CD4-positive, alpha-beta T cell (primary cell): Measurements from ENCODE around the gene B4GALT5. TPM values are rescaled to one million over a fixed set of nuclear protein-coding genes. Genes with fewer than 3 reads are reported as not detected.
A peak's percentile ranks its signal among the peaks of the same experiment; 100 is the strongest.

Experiments
- ATAC-seq: fragments of 200-7000 bp; cut with Tn5 transposase; one replicate; pipeline ENCODE4 v1.10.0; 2022; ENCODE audit warnings: mild to moderate bottlenecking; ENCODE audit not compliant: poor library complexity
- CTCF ChIA-PET: fragments of 350-600 bp; sonication (Branson Sonifier 250); formaldehyde crosslinking; loops from one replicate; lab custom pipeline; 2021; ENCODE audit warnings: antibody characterized with exemption, inconsistent platforms; lab: Charles Lee
- POLR2A ChIA-PET: fragments of 350-600 bp; sonication (Branson Sonifier 250); formaldehyde crosslinking; loops from one replicate; lab custom pipeline; 2021; ENCODE audit warnings: antibody characterized with exemption, inconsistent platforms; lab: Charles Lee
- DNase-seq, 14 experiments: peaks; one replicate each; pipeline ENCODE4 v3.0.0-alpha.2; 2013 to 2020; ENCODE audit warnings: mixed read lengths in 2 of 14
- H3K27ac ChIP-seq, 2 donors: one replicate each; pipeline versions ENCODE4 v1.5.1 to v1.7.0; 2013; ENCODE audit warnings: low read length in 2 of 2, low read depth in 1 of 2, mild to moderate bottlenecking in 1 of 2
- H3K27me3 ChIP-seq, 2 experiments: 1 replicate in 1 of 2; 2 replicates in 1 of 2; pipeline versions ENCODE4 v1.6.1 to v1.7.0; 2013; ENCODE audit warnings: low read length in 2 of 2, control low read depth in 1 of 2, mild to moderate bottlenecking in 1 of 2, moderate library complexity in 1 of 2; ENCODE audit not compliant: insufficient read depth in 2 of 2, control insufficient read depth in 1 of 2
- H3K36me3 ChIP-seq: one replicate; pipeline ENCODE4 v1.6.1; 2013; ENCODE audit warnings: low read length, control low read depth; ENCODE audit not compliant: insufficient read depth
- H3K4me1 ChIP-seq: one replicate; pipeline ENCODE4 v1.6.1; 2013; ENCODE audit warnings: low read length, control low read depth; ENCODE audit not compliant: insufficient read depth
- H3K4me3 ChIP-seq: one replicate; pipeline ENCODE4 v1.5.1; 2013; ENCODE audit warnings: mild to moderate bottlenecking, low read length, moderate library complexity
- H3K9me3 ChIP-seq, 2 experiments: 1 replicate in 1 of 2; 2 replicates in 1 of 2; pipeline versions ENCODE4 v1.6.1 to v1.7.0; 2013; ENCODE audit warnings: low read length in 2 of 2, mild to moderate bottlenecking in 2 of 2, control low read depth in 1 of 2, moderate library complexity in 1 of 2; ENCODE audit not compliant: control insufficient read depth in 1 of 2, insufficient read depth in 1 of 2
- H3K27ac Mint-ChIP-seq: one replicate; pipeline ENCODE4 v1.8.0; 2020; ENCODE audit warnings: mixed read lengths
- H3K27me3 Mint-ChIP-seq: one replicate; pipeline ENCODE4 v1.8.0; 2021; ENCODE audit warnings: mixed read lengths
- H3K36me3 Mint-ChIP-seq: one replicate; pipeline ENCODE4 v1.8.0; 2021; ENCODE audit warnings: low read depth, mixed read lengths
- H3K4me1 Mint-ChIP-seq: one replicate; pipeline ENCODE4 v1.8.0; 2021; ENCODE audit warnings: low read depth, mixed read lengths
- H3K4me3 Mint-ChIP-seq: one replicate; pipeline ENCODE4 v1.8.0; 2020; ENCODE audit warnings: mild to moderate bottlenecking, mixed read lengths
- H3K9me3 Mint-ChIP-seq: one replicate; pipeline ENCODE4 v1.8.0; 2020; ENCODE audit warnings: mixed read lengths
- intact Hi-C, 2 experiments: fragments of 100-400 bp; cut with DNase I in 1 of 2; cut with micrococcal nuclease in 1 of 2; formaldehyde crosslinking; loops; one replicate each; pipeline versions ENCODE4 v1.15.1 to v1.9.0; 2023 to 2025; cut with DNase I, micrococcal nuclease
- total RNA-seq, 174 experiments: library from RNA in 2 of 174; stranded (reverse) in 2 of 174; gene quantifications; one replicate each; pipeline ENCODE4 v1.2.3 and lab custom pipeline; 2021 to 2026
- TF ChIP-seq, protein P1 (sequence below): fragments of 200-600 bp; IDR thresholded peaks from one replicate; pipeline ENCODE4 v1.8.0; 2022; ENCODE audit warnings: antibody characterized with exemption, mild to moderate bottlenecking

B4GALT5 gene
- total RNA-seq, 2 experiments from 2014 or later, result 3.1 to 3.2 TPM

- Histone ChIP-seq H3K27ac (peak overlapping the region in 1 of 2 donors; percentile 37), H3K36me3 (no peaks in the 10 kb centered on the region), H3K9me3 (peaks cover 0 to 3% of the 10 kb centered on the region in 2 experiments), H3K4me1 (peaks cover 41% of the 10 kb centered on the region), H3K4me3 (no peak overlapping the region), H3K27me3 (no peaks in the 10 kb centered on the region)
- H3K4me1 Mint-ChIP-seq, result peaks cover 10% of the 10 kb centered on the region
- no peaks in the 10 kb centered on the region for H3K36me3 Mint-ChIP-seq
- no peak for ATAC-seq
- no peaks in the 10 kb centered on the region for H3K9me3 Mint-ChIP-seq
- no peak overlapping the region for H3K27ac Mint-ChIP-seq
- intact Hi-C loops, result no loop called here
- POLR2A ChIA-PET, result no interaction called here
- H3K4me3 Mint-ChIP-seq, result no peak overlapping the region
- TF ChIP-seq, protein P1, sequence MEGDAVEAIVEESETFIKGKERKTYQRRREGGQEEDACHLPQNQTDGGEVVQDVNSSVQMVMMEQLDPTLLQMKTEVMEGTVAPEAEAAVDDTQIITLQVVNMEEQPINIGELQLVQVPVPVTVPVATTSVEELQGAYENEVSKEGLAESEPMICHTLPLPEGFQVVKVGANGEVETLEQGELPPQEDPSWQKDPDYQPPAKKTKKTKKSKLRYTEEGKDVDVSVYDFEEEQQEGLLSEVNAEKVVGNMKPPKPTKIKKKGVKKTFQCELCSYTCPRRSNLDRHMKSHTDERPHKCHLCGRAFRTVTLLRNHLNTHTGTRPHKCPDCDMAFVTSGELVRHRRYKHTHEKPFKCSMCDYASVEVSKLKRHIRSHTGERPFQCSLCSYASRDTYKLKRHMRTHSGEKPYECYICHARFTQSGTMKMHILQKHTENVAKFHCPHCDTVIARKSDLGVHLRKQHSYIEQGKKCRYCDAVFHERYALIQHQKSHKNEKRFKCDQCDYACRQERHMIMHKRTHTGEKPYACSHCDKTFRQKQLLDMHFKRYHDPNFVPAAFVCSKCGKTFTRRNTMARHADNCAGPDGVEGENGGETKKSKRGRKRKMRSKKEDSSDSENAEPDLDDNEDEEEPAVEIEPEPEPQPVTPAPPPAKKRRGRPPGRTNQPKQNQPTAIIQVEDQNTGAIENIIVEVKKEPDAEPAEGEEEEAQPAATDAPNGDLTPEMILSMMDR, result no peak
- peak in 3 of 14 experiments; percentile 27 to 39 (median 31) for DNase-seq
- H3K27me3 Mint-ChIP-seq, result peaks cover 9% of the 10 kb centered on the region
- CTCF ChIA-PET, result interaction anchor here (1.0 to 1.4 kb wide), 2 partner anchors 13 to 15 kb away, joined by 3 read pairs; no protein-coding TSS in a partner anchor
These were observed 117.7 kb downstream of the B4GALT5 start for GRCh38 chr20:49595811-49596561.

- no peaks in the 10 kb centered on the region for H3K36me3 ChIP-seq
- ChIA-PET CTCF (no interaction called here), POLR2A (no interaction called here)
- H3K27me3 ChIP-seq, result no peaks in the 10 kb centered on the region
- H3K4me1 ChIP-seq, result peaks cover 41% of the 10 kb centered on the region
- H3K27ac Mint-ChIP-seq, result no peak overlapping the region
- no peak overlapping the region for H3K4me3 Mint-ChIP-seq
- intact Hi-C loops, result no loop called here
- H3K27ac ChIP-seq, result no peak overlapping the region
- TF ChIP-seq, protein P1, result no peak
- H3K4me3 ChIP-seq, result no peak overlapping the region
- peaks cover 0 to 3% of the 10 kb centered on the region in 2 experiments for H3K9me3 ChIP-seq
- DNase-seq (no peak), ATAC-seq (no peak)
- peaks cover 9% of the 10 kb centered on the region for H3K27me3 Mint-ChIP-seq
- no peaks in the 10 kb centered on the region for H3K9me3 Mint-ChIP-seq
- H3K4me1 Mint-ChIP-seq, result peaks cover 10% of the 10 kb centered on the region
- no peaks in the 10 kb centered on the region for H3K36me3 Mint-ChIP-seq
These were observed 118.3 kb downstream of the B4GALT5 start for GRCh38 chr20:49595346-49595745.

DNA sequence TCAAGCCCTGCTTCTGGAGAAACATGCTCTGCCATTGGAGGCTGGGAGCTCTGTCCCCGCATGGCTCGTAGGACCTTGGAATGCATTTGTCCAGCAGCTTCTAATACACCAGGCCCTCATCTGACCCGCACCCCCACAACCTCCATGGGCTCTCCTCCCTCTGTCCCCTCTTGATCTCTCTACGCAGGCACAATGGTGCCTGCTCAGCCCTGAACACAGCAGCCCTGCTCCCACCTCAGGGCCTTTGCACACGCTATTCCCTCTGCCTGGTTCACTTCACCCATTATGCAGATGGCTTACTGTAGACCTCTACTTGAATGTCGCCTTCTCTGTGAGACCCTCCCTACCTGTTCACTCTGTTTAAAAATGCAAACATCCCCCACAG lies 118.8 kb downstream of the B4GALT5 start:
- no peak overlapping the region for H3K4me3 Mint-ChIP-seq
- Histone ChIP-seq H3K4me1 (peaks cover 41% of the 10 kb centered on the region), H3K27ac (no peak overlapping the region), H3K27me3 (no peaks in the 10 kb centered on the region), H3K4me3 (no peak overlapping the region), H3K9me3 (peaks cover 0 to 3% of the 10 kb centered on the region in 2 experiments), H3K36me3 (no peaks in the 10 kb centered on the region)
- CTCF ChIA-PET, result no interaction called here
- H3K27ac Mint-ChIP-seq, result no peak overlapping the region
- no peak for ATAC-seq
- H3K36me3 Mint-ChIP-seq, result no peaks in the 10 kb centered on the region
- DNase-seq, result no peak
- TF ChIP-seq, protein P1, result no peak
- H3K9me3 Mint-ChIP-seq, result no peaks in the 10 kb centered on the region
- intact Hi-C loops, result no loop called here
- peaks cover 9% of the 10 kb centered on the region for H3K27me3 Mint-ChIP-seq
- H3K4me1 Mint-ChIP-seq, result peaks cover 10% of the 10 kb centered on the region
- POLR2A ChIA-PET, result no interaction called here
